SU-DHL-6 (cell line): ENCODE results near the gene KCNJ8.

Experiments
- H2AFZ ChIP-seq: fragments of 200-600 bp; sonication (generic); 2 replicates; pipeline ENCODE4 v1.6.1; 2014; ENCODE audit warnings: low read depth, mild to moderate bottlenecking, moderate library complexity, mixed read lengths, antibody characterized with exemption, low read length; ENCODE audit not compliant: severe bottlenecking
- H3F3A ChIP-seq: fragments of 200-600 bp; shearing (Covaris generic); 2 replicates; pipeline ENCODE4 v1.6.0; 2016; ENCODE audit warnings: antibody characterized with exemption, mild to moderate bottlenecking; ENCODE audit not compliant: insufficient read depth
- H3K27ac ChIP-seq: fragments of 200-600 bp; sonication (generic); 2 replicates; pipeline ENCODE4 v1.5.1; 2016; ENCODE audit warnings: low read depth, mild to moderate bottlenecking, low read length, moderate library complexity, mixed read lengths
- H3K27me3 ChIP-seq: fragments of 200-600 bp; sonication (generic), shearing (Covaris generic); 2 replicates; pipeline ENCODE4 v1.6.0; 2014; ENCODE audit warnings: mild to moderate bottlenecking, low read length
- H3K36me3 ChIP-seq: fragments of 200-600 bp; sonication (generic); 2 replicates; pipeline ENCODE4 v1.6.1; 2014; ENCODE audit warnings: mild to moderate bottlenecking, low read length, mixed read lengths
- H3K4me2 ChIP-seq: fragments of 300-600, 200-600 bp; shearing (Covaris generic), sonication (generic); 2 replicates; pipeline ENCODE4 v1.6.0; 2014; ENCODE audit warnings: low read length, low read depth, mild to moderate bottlenecking; ENCODE audit not compliant: poor library complexity, severe bottlenecking
- H3K4me3 ChIP-seq: fragments of 200-600 bp; sonication (generic); 2 replicates; pipeline ENCODE4 v1.5.1; 2014; ENCODE audit warnings: antibody characterized with exemption, low read length, mild to moderate bottlenecking, mixed read lengths; ENCODE audit not compliant: insufficient read depth, poor library complexity, severe bottlenecking
- H3K79me2 ChIP-seq: fragments of 200-600 bp; sonication (generic); 2 replicates; pipeline ENCODE4 v1.6.1; 2014; ENCODE audit warnings: mild to moderate bottlenecking, low read length, moderate library complexity; ENCODE audit not compliant: insufficient read depth
- H3K9ac ChIP-seq: fragments of 200-600 bp; sonication (generic); 2 replicates; pipeline ENCODE4 v1.7.0; 2014; ENCODE audit warnings: mild to moderate bottlenecking, low read length
- H3K9me2 ChIP-seq: fragments of 200-600 bp; sonication (generic); replicated peaks from 2 replicates; pipeline ENCODE4 v1.6.1; 2014; ENCODE audit warnings: low read length; ENCODE audit not compliant: insufficient read depth
- H3K9me3 ChIP-seq: fragments of 200-600 bp; sonication (generic); 2 replicates; pipeline ENCODE4 v1.6.1; 2014; ENCODE audit warnings: low read length, mixed read lengths; ENCODE audit not compliant: insufficient read depth
- H4K20me1 ChIP-seq: fragments of 200-600 bp; sonication (generic); 2 replicates; pipeline ENCODE4 v1.6.1; 2014; ENCODE audit warnings: low read depth, mild to moderate bottlenecking, antibody characterized with exemption, low read length, moderate library complexity, mixed read lengths
- CTCF ChIP-seq: fragments of 200-600 bp; sonication (generic); IDR thresholded peaks from one replicate; pipeline ENCODE4 v1.5.1; 2017; ENCODE audit warnings: antibody characterized with exemption, mild to moderate bottlenecking, low read length, moderate library complexity; ENCODE audit not compliant: insufficient read depth, poor library complexity, severe bottlenecking
- EZH2phosphoT487 ChIP-seq: fragments of 200-600 bp; sonication (generic), shearing (Covaris generic); conservative IDR thresholded peaks from 2 replicates; pipeline ENCODE4 v1.6.1; 2018; ENCODE audit warnings: mild to moderate bottlenecking, antibody characterized with exemption, low read length, moderate library complexity, mixed read lengths

KCNJ8 gene

GRCh38 chr12:21776175-21776574, 1.7 kb upstream of the KCNJ8 start:
- TF ChIP-seq CTCF = no peak
- no peak for TF ChIP-seq EZH2phosphoT487
- H2AFZ ChIP-seq = no peak overlapping the region
- H3K9me2 ChIP-seq = no peaks in the 10 kb centered on the region
- H3K79me2 ChIP-seq = no peaks in the 10 kb centered on the region
- H3F3A ChIP-seq = no peaks in the 10 kb centered on the region
- H3K27ac ChIP-seq = no peak overlapping the region
- no peaks in the 10 kb centered on the region for H3K27me3 ChIP-seq
- no peak overlapping the region for H3K4me2 ChIP-seq
- H3K9ac ChIP-seq = no peak overlapping the region
- H3K9me3 ChIP-seq = no peaks in the 10 kb centered on the region
- no peaks in the 10 kb centered on the region for H4K20me1 ChIP-seq
- H3K36me3 ChIP-seq = no peaks in the 10 kb centered on the region
- no peak overlapping the region for H3K4me3 ChIP-seq

- no peak overlapping the region for H3K9ac ChIP-seq
- H2AFZ ChIP-seq = no peak overlapping the region
- no peaks in the 10 kb centered on the region for H3K9me3 ChIP-seq
- H3K27me3 ChIP-seq = no peaks in the 10 kb centered on the region
- no peaks in the 10 kb centered on the region for H3K79me2 ChIP-seq
- no peaks in the 10 kb centered on the region for H3K36me3 ChIP-seq
- no peaks in the 10 kb centered on the region for H4K20me1 ChIP-seq
- no peak overlapping the region for H3K4me3 ChIP-seq
- TF ChIP-seq EZH2phosphoT487 (no peak), CTCF (no peak)
- H3K4me2 ChIP-seq = no peak overlapping the region
- no peaks in the 10 kb centered on the region for H3F3A ChIP-seq
- no peaks in the 10 kb centered on the region for H3K9me2 ChIP-seq
- H3K27ac ChIP-seq = no peak overlapping the region
Measured at GRCh38 chr12:21775133-21775820, 771 bp upstream of the KCNJ8 start.

- Histone ChIP-seq H3K9me2 (no peaks in the 10 kb centered on the region), H3K36me3 (no peaks in the 10 kb centered on the region), H2AFZ (no peak overlapping the region), H3K9me3 (no peaks in the 10 kb centered on the region), H3F3A (no peaks in the 10 kb centered on the region), H3K79me2 (no peaks in the 10 kb centered on the region), H3K27me3 (no peaks in the 10 kb centered on the region), H3K4me3 (no peak overlapping the region), H3K9ac (no peak overlapping the region), H3K4me2 (no peak overlapping the region), H4K20me1 (no peaks in the 10 kb centered on the region), H3K27ac (no peak overlapping the region)
- TF ChIP-seq CTCF (no peak), EZH2phosphoT487 (no peak)
Measured at GRCh38 chr12:21773806-21774205, 700 bp downstream of the KCNJ8 start.
